HG02798 (cell line): ENCODE results near the gene CCT5.
"Not testable (repeated sequence)": the region's sequence is repeated elsewhere in the genome, so short reads cannot be mapped to it uniquely, and the experiment has no call there.

Experiments
- ATAC-seq: cut with Tn5 transposase; IDR thresholded peaks from one replicate; pipeline ENCODE4 v1.9.1; 2021; ENCODE audit warnings: mild to moderate bottlenecking; ENCODE audit not compliant: unreplicated experiment, poor library complexity

Gene CCT5

GRCh38 chr5:10244342-10244944, 5.6 kb upstream of the CCT5 start:
- ATAC-seq = no peak

DNA sequence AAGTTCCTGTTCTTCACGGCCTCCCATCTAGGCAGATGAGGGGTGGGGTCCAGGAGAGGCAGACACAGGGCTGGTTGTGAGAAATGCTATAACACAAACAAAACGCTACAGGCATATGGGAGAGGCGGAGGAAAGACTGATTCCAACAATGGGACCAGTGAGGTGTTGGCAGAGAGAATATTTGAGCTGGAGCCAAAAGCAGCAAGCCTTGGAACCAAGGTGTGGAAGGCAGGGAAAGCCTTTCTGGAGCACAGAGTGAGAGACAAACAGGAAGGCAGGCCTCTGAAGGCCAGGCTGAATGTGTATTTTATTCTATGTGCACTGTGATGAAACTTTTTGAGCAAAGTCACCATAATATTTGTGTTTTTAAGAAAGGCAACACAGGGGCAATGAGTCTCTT, 3.3 kb upstream of the CCT5 start:
- ATAC-seq = no peak

GRCh38 chr5:10247217-10247616, 2.9 kb upstream of the CCT5 start:
- not testable (repeated sequence) for ATAC-seq

GRCh38 chr5:10248378-10249260, 1.5 kb upstream of the CCT5 start:
- ATAC-seq = peak; percentile 2

DNA sequence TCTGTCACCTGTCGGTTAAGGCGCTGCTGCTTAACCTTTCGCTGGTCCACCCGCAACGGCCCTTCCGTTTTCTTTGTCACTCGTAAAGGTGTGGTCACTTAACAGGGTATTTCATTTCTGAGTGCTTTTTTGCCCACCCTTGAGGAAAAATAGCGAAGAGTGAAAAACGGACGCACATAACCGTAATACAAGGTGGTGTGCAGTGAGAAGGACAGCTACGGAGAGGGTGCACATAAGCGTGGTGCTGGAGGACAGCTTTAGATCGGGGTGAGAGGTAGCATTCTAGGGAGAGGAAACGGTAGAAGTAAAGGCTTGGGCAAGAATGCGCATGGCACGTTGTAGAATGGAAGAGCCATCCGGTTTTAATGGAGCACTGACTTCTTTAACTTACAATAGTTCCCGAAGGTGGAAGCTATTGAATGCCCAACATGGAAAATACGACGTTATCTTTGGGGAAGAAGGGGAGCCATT, 761 bp downstream of the CCT5 start:
- no peak for ATAC-seq

DNA sequence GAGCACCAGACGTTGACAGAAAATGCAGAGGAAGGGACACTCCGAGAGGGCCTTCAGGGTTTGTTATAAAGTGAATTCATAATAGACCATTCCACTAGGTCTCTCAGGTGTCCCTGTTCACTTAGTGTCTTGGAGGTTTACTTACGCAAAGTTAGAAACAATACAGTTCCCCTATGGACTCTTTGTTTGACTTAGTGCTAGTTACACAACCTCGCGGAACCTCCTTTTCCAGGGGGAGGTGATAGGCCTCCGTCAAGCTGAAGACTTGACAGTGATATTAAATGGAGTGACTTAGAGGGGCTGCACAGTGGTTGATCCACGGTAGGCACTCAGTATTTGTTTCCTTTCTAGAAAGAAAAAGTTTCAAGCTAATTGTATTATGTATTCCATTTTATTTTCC, 1.3 kb downstream of the CCT5 start:
- no peak for ATAC-seq

- ATAC-seq = no peak
These were observed 3.3 kb downstream of the CCT5 start for GRCh38 chr5:10253390-10253789.

DNA sequence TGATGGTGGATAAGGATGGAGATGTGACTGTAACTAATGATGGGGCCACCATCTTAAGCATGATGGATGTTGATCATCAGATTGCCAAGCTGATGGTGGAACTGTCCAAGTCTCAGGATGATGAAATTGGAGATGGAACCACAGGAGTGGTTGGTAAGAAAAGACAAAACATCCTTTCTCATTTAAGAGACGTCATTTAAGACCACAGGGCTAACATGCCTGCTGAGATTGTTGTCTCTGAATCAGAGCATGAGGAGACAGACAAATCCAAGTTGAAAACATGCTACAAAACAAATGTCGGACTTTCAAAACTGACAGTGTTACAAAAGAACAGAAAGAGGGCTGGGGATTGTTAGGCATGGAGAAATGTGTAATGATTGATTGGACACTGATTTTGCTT, 4.6 kb downstream of the CCT5 start:
- ATAC-seq = no peak

DNA sequence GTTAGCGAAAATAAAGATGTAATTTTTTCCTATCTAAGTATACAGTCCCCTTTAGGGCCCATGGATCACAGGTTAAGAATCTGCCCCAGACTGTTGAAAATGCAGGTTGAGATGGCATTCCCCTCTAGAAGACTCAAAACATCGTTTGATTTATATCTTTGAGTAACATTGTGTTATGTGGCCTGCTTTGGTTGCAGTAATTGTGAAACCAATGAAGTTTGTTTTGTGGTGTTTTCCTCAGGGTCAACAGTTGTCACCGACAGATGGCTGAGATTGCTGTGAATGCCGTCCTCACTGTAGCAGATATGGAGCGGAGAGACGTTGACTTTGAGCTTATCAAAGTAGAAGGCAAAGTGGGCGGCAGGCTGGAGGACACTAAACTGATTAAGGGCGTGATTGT, 7.8 kb downstream of the CCT5 start:
- no peak for ATAC-seq

DNA sequence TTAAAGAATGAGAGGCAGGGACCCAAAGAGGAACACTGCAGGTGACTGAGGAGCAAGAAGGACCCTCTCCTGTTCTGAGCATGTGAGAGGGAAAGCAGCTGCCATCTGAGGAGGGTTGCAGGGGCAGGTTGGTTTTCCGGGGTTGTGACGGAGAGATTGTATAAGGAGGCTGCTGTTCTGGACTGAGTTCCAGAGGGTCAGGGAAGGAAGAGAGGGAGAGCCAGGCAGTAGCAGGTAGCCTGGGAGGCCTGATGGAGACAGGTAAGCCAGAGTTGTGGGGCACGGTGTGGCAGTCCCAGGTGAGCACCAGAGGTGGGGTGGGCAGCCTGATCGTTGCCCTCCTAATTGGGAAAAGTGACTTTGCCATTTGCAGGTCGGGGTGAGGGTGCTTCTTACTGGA, 9.8 kb downstream of the CCT5 start:
- ATAC-seq = no peak

DNA sequence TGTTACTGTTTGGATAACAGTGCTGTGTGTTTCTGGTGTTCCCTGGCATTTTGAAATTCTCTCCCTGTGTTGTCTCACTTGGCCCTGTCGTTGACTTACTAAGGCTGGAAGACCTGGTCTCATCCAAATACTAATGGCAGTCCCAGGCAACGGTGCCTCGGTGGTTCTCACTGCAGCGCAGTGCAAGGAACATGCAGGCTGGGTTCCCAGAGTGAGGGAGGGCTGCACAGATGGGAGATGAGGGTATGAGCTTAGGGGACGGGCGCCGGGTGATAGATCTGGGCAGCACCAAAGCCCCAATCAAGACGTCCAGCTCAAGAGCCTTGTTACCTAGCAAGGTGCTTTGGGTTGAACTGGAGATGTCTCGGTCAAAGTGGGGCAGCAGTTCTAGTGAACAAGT, 11.0 kb downstream of the CCT5 start:
- ATAC-seq = no peak

DNA sequence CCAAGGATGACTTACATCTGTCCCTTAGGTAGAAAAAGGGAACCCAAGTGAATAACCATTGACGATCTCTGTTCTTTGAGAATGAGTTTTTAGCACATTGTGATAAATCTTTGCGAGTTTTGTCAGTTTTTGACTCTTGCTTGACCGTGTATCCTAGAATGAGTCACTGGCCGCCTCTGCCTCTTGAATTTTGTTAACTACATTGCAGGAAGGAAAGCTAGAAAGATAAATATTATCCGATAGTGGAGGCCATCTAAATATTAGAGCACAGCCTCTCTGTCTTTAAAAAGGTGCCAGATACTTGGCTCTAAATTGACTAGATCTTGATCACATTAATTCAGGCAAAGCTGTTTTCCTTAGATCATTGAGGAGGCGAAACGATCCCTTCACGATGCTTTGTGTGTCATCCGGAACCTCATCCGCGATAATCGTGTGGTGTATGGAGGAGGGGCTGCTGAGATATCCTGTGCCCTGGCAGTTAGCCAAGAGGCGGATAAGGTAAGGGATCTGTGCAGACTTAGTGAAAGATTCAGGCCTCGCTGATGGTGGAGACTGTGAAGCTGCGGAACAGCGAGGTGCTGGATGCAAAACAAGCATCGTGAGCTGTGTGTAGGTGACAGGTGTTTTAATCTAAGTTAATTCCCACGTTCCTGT, 12.2 kb downstream of the CCT5 start:
- no peak for ATAC-seq

DNA sequence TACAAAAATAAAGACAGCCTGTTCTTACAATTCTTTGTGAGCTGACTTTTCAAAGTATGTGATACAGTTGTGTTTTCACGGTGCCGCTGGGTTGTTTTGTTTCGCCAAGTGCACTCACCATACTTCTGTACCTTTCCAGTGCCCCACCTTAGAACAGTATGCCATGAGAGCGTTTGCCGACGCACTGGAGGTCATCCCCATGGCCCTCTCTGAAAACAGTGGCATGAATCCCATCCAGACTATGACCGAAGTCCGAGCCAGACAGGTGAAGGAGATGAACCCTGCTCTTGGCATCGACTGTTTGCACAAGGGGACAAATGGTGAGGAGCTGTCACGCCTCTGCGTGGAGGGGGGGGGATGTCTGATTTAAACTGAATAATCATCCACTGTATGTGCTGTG, 12.9 kb downstream of the CCT5 start:
- ATAC-seq = no peak

DNA sequence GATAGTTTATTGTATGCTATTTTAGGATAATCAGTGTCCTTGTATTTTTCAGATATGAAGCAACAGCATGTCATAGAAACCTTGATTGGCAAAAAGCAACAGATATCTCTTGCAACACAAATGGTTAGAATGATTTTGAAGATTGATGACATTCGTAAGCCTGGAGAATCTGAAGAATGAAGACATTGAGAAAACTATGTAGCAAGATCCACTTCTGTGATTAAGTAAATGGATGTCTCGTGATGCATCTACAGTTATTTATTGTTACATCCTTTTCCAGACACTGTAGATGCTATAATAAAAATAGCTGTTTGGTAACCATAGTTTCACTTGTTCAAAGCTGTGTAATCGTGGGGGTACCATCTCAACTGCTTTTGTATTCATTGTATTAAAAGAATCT, 14.5 kb downstream of the CCT5 start:
- no peak for ATAC-seq

- no peak for ATAC-seq
These were observed 15.4 kb downstream of the CCT5 start for GRCh38 chr5:10265245-10266109.

GRCh38 chr5:10266137-10266536, 16.1 kb downstream of the CCT5 start:
- no peak for ATAC-seq

GRCh38 chr5:10266839-10267238, 16.8 kb downstream of the CCT5 start:
- no peak for ATAC-seq

DNA sequence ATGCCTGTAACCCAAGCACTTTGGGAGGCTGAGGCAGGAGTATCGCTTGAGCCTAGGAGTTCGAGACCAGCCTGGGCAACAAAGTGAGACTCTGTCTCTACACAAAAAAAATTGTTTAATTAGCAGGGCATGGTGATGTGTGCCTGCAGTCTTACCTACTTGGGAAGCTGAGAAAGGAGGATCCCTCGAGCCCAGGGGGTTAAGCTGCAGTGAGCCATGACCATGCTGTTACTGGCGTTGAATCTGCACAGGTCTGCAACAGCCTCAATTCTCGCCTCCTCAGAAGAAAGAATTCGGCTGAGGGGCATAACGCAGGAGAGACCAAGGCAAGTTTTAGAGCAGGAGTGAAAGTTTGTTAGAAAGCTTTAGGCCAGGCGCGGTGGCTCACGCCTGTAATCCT, 18.0 kb downstream of the CCT5 start:
- no peak for ATAC-seq

DNA sequence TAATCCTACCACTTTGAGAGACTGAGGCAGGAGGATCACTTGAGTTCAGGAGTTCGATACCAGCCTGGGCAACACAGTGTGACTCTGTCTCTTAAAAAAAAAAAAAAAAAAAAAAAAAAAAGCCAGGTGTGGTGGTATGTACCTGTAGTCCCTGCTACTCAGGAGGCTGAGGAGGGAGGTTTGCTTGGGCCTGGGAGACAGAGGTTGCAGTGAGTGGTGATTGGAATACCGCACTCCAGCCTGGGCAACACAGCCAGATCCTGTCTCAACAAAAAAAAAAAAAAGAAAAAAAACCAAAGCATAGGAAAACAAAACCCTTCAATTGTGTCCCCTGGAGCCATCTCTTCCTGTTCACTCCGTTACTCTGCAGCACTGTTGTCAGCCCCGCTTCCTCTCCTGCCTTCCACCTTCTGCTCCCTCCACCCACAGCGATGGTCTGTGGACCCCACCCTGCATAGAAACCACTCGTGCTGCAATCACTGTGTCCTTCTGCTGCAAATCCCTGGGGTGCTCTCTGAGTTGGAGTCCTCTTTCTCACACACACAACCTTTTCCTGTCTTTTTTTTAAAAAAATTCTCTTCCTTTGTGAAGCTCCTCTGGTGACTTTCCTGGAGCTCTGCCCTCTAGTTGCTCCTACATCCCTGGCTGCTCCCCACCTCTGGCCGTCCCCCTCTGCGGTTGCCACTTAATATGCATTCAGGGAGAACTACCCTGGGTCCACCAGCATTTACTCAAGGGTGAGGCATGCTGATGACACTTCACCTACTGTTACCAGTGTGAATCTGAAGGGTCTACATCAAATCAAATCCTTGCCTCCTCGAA, 22.2 kb downstream of the CCT5 start:
- ATAC-seq = no peak

DNA sequence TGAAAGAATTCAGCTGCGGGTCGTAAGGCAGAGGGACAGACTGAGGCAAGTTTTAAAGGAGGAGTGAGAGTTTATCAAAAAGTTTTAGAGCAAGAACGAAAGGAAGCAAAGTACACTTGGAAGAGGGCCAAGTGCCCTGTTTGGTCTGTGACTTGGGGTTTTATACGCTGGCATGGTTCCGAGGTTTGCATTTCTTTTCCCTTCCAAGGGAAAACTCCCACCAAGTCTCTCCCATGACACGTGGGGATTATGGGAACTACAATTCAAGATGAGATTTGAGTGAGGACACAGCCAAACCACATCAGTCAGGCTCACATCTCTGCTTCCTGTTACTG, 22.8 kb downstream of the CCT5 start:
- not testable (repeated sequence) for ATAC-seq
